Trophoblast cell (in vitro differentiated cells and primary cell): ENCODE results near the gene FASN.

Experiments used
- DNase-seq, 2 donors: peaks; one replicate each; pipeline ENCODE4 v3.0.0-alpha.2; 2016
- H2AFZ ChIP-seq: 2 replicates; pipeline ENCODE4 v1.6.1; 2013; ENCODE audit warnings: low read length, moderate library complexity, mild to moderate bottlenecking; ENCODE audit not compliant: insufficient read depth, poor library complexity
- H2AK5ac ChIP-seq: 2 replicates; pipeline ENCODE4 v1.6.1; 2013; ENCODE audit warnings: mild to moderate bottlenecking, low read length
- H2BK120ac ChIP-seq: 2 replicates; pipeline ENCODE4 v1.6.1; 2013; ENCODE audit warnings: low read length, mild to moderate bottlenecking, moderate library complexity; ENCODE audit not compliant: insufficient read depth, poor library complexity
- H2BK12ac ChIP-seq: 2 replicates; pipeline ENCODE4 v1.6.1; 2013; ENCODE audit warnings: mild to moderate bottlenecking, low read length, moderate library complexity
- H2BK5ac ChIP-seq: 2 replicates; pipeline ENCODE4 v1.6.1; 2013; ENCODE audit warnings: low read length, low read depth, moderate library complexity, mild to moderate bottlenecking; ENCODE audit not compliant: poor library complexity
- H3K14ac ChIP-seq: 2 replicates; pipeline ENCODE4 v1.6.1; 2013; ENCODE audit warnings: mild to moderate bottlenecking, low read length
- H3K18ac ChIP-seq: 2 replicates; pipeline ENCODE4 v1.6.1; 2013; ENCODE audit warnings: mild to moderate bottlenecking, low read length
- H3K23ac ChIP-seq: 2 replicates; pipeline ENCODE4 v1.6.1; 2013; ENCODE audit warnings: low read length
- H3K27ac ChIP-seq: 2 replicates; pipeline ENCODE4 v1.5.1; 2013; ENCODE audit warnings: low read depth, mild to moderate bottlenecking, inconsistent platforms, low read length, moderate library complexity
- H3K27me3 ChIP-seq: 2 replicates; pipeline ENCODE4 v1.6.1; 2013; ENCODE audit warnings: inconsistent platforms, mild to moderate bottlenecking, low read length, moderate library complexity; ENCODE audit not compliant: insufficient read depth
- H3K36me3 ChIP-seq, 2 experiments: 1 replicate in 1 of 2; 2 replicates in 1 of 2; pipeline ENCODE4 v1.6.1; 2013; ENCODE audit warnings: low read length in 2 of 2, mild to moderate bottlenecking in 2 of 2, moderate library complexity in 1 of 2; ENCODE audit not compliant: insufficient read depth in 2 of 2, control insufficient read depth in 1 of 2
- H3K4ac ChIP-seq: 2 replicates; pipeline ENCODE4 v1.6.1; 2013; ENCODE audit warnings: low read depth, mild to moderate bottlenecking, low read length, moderate library complexity
- H3K4me1 ChIP-seq, 2 experiments: 1 replicate in 1 of 2; 2 replicates in 1 of 2; pipeline ENCODE4 v1.6.1; 2013; ENCODE audit warnings: low read length in 2 of 2, mild to moderate bottlenecking in 2 of 2, moderate library complexity in 1 of 2; ENCODE audit not compliant: insufficient read depth in 2 of 2, control insufficient read depth in 1 of 2
- H3K4me2 ChIP-seq: 2 replicates; pipeline ENCODE4 v1.6.1; 2013; ENCODE audit warnings: inconsistent platforms, mild to moderate bottlenecking, low read length, moderate library complexity
- H3K4me3 ChIP-seq: 2 replicates; pipeline ENCODE4 v1.5.1; 2013; ENCODE audit warnings: mild to moderate bottlenecking, low read depth, low read length, inconsistent platforms
- H3K79me1 ChIP-seq: one replicate; pipeline ENCODE4 v1.6.1; 2013; ENCODE audit warnings: low read length
- H3K79me2 ChIP-seq: 2 replicates; pipeline ENCODE4 v1.6.1; 2013; ENCODE audit warnings: low read length, mild to moderate bottlenecking; ENCODE audit not compliant: control insufficient read depth, insufficient read depth, poor library complexity
- H3K9ac ChIP-seq: 2 replicates; pipeline ENCODE4 v1.6.1; 2013; ENCODE audit warnings: mild to moderate bottlenecking, low read length
- H3K9me3 ChIP-seq: 2 replicates; pipeline ENCODE4 v1.6.1; 2013; ENCODE audit warnings: low read depth, mild to moderate bottlenecking, control low read depth, inconsistent platforms, low read length; ENCODE audit not compliant: insufficient read depth
- H4K12ac ChIP-seq: 2 replicates; pipeline ENCODE4 v1.6.1; 2013; ENCODE audit warnings: low read depth, mild to moderate bottlenecking, low read length, moderate library complexity
- H4K8ac ChIP-seq: 2 replicates; pipeline ENCODE4 v1.6.1; 2013; ENCODE audit warnings: low read depth, mild to moderate bottlenecking, low read length, moderate library complexity
- H4K91ac ChIP-seq: one replicate; pipeline ENCODE4 v1.6.1; 2013; ENCODE audit warnings: low read depth, mild to moderate bottlenecking, low read length, moderate library complexity
- WGBS: extraction: QIAGEN DNeasy Blood & Tissue Kit; methylation state at CpG from one replicate; pipeline ENCODE4 v1.1.7; 2013; ENCODE audit warnings: missing lambda C conversion rate; ENCODE audit not compliant: insufficient read length, insufficient coverage; ENCODE audit errors: extremely low coverage; 5-methylcytosine and 5-hydroxymethylcytosine counted together

Gene FASN

GRCh38 chr17:82037889-82038195 is 60.2 kb downstream of the FASN start:
- no peak overlapping the region for H4K8ac ChIP-seq
- no peak overlapping the region for H3K14ac ChIP-seq
- peaks cover 5 to 6% of the 10 kb centered on the region in 2 experiments for H3K4me1 ChIP-seq
- H3K4me3 ChIP-seq, result no peak overlapping the region
- no peaks in the 10 kb centered on the region for H3K27me3 ChIP-seq
- H2BK120ac ChIP-seq, result no peak overlapping the region
- H3K18ac ChIP-seq, result no peak overlapping the region
- no peak overlapping the region for H3K23ac ChIP-seq
- WGBS, result no CpG with 5 or more reads among the region's 10 CpGs
- no peak overlapping the region for H2AK5ac ChIP-seq
- H3K36me3 ChIP-seq, result peaks cover 6 to 8% of the 10 kb centered on the region in 2 experiments
- no peak overlapping the region for H2BK5ac ChIP-seq
- H3K9ac ChIP-seq, result no peak overlapping the region
- H4K12ac ChIP-seq, result no peak overlapping the region
- no peak overlapping the region for H2BK12ac ChIP-seq
- peak overlapping the region; percentile 45 for H3K4me2 ChIP-seq
- H3K79me1 ChIP-seq, result peaks cover 4% of the 10 kb centered on the region
- H3K79me2 ChIP-seq, result peaks cover 5% of the 10 kb centered on the region
- H2AFZ ChIP-seq, result no peak overlapping the region
- no peak overlapping the region for H4K91ac ChIP-seq
- DNase-seq, result no peak
- H3K4ac ChIP-seq, result no peak overlapping the region
- no peak overlapping the region for H3K27ac ChIP-seq
- H3K9me3 ChIP-seq, result peaks cover 4% of the 10 kb centered on the region

- Histone ChIP-seq H2AFZ (peak within 1 kb of the TSS; percentile 51), H3K27me3 (no peaks in the 10 kb centered on the region), H3K4ac (no peak within 1 kb of the TSS), H2BK12ac (no peak within 1 kb of the TSS), H2BK5ac (peak within 1 kb of the TSS; percentile 32), H4K8ac (peak within 1 kb of the TSS; percentile 64), H3K36me3 (peaks cover 6 to 8% of the 10 kb centered on the region in 2 experiments), H4K91ac (no peak within 1 kb of the TSS), H4K12ac (peak within 1 kb of the TSS; percentile 8), H3K27ac (peak within 1 kb of the TSS; percentile 76), H2BK120ac (peak within 1 kb of the TSS; percentile 19), H3K79me2 (peaks cover 5% of the 10 kb centered on the region), H2AK5ac (peak within 1 kb of the TSS; percentile 45), H3K18ac (peak within 1 kb of the TSS; percentile 47), H3K4me2 (peak within 1 kb of the TSS; percentile 89), H3K9me3 (no peaks in the 10 kb centered on the region), H3K14ac (peak within 1 kb of the TSS; percentile 81), H3K4me1 (peaks cover 5 to 9% of the 10 kb centered on the region in 2 experiments), H3K9ac (peak within 1 kb of the TSS; percentile 67), H3K4me3 (peak within 1 kb of the TSS; percentile 75), H3K23ac (no peak within 1 kb of the TSS), H3K79me1 (peaks cover 4% of the 10 kb centered on the region)
- DNase-seq, result peak; percentile 96
- WGBS, result no CpG with 5 or more reads among the region's 92 CpGs
Observed at GRCh38 chr17:82037092-82037888, 60.7 kb downstream of the FASN start, which contains the start of gene DCXR. TSS of gene DCXR (minus strand) at chr17:82037697. CDS start at chr17:82037682, 15 bp downstream.

- Histone ChIP-seq H3K27ac (peak overlapping the region; percentile 76), H3K9ac (peak overlapping the region; percentile 67), H3K79me2 (peaks cover 5% of the 10 kb centered on the region), H2BK12ac (no peak overlapping the region), H3K4me1 (peaks cover 5 to 13% of the 10 kb centered on the region in 2 experiments), H3K18ac (peak overlapping the region; percentile 47), H2BK120ac (peak overlapping the region; percentile 19), H3K4ac (no peak overlapping the region), H3K27me3 (no peaks in the 10 kb centered on the region), H3K4me2 (peak overlapping the region; percentile 89), H3K36me3 (peaks cover 6 to 8% of the 10 kb centered on the region in 2 experiments), H3K9me3 (no peaks in the 10 kb centered on the region), H2AFZ (peak overlapping the region; percentile 33), H4K91ac (no peak overlapping the region), H4K8ac (peak overlapping the region; percentile 64), H2BK5ac (peak overlapping the region; percentile 32), H3K14ac (peak overlapping the region; percentile 81), H2AK5ac (peak overlapping the region; percentile 45), H4K12ac (peak overlapping the region; percentile 8), H3K79me1 (peaks cover 7% of the 10 kb centered on the region), H3K4me3 (peak overlapping the region; percentile 75), H3K23ac (no peak overlapping the region)
- no CpG with 5 or more reads among the region's 23 CpGs for WGBS
- DNase-seq, result peak in 1 of 2 donors; percentile 40
Observed at GRCh38 chr17:82036634-82037091, 61.4 kb downstream of the FASN start.

GRCh38 chr17:82035956-82036633 is 61.9 kb downstream of the FASN start:
- no CpG with 5 or more reads among the region's 20 CpGs for WGBS
- H3K4ac ChIP-seq, result no peak overlapping the region

More at GRCh38 chr17:82035956-82036633, 61.9 kb downstream of the FASN start:
- Histone ChIP-seq H2BK12ac (no peak overlapping the region), H2AK5ac (no peak overlapping the region), H3K36me3 (peaks cover 6 to 8% of the 10 kb centered on the region in 2 experiments), H4K12ac (no peak overlapping the region), H3K9me3 (no peaks in the 10 kb centered on the region), H3K9ac (no peak overlapping the region), H2AFZ (no peak overlapping the region), H3K4me1 (peaks cover 5 to 13% of the 10 kb centered on the region in 2 experiments), H3K79me2 (peaks cover 5% of the 10 kb centered on the region), H4K91ac (no peak overlapping the region), H3K23ac (no peak overlapping the region), H2BK5ac (no peak overlapping the region), H3K27ac (no peak overlapping the region), H3K18ac (peak overlapping the region; percentile 43), H3K4me2 (peak overlapping the region; percentile 89), H2BK120ac (no peak overlapping the region), H3K79me1 (peaks cover 8% of the 10 kb centered on the region), H3K27me3 (no peaks in the 10 kb centered on the region), H4K8ac (no peak overlapping the region), H3K4me3 (no peak overlapping the region), H3K14ac (no peak overlapping the region)
- DNase-seq, result no peak
